GM12801 (cell line): ENCODE measurements around the gene EOMES.

Experiments used
- TF ChIP-seq, protein P1 (sequence below): IDR thresholded peaks from one replicate; pipeline ENCODE4 v1.5.1; 2011; ENCODE audit warnings: control low read depth; ENCODE audit not compliant: insufficient read length; ENCODE audit errors: extremely low read depth

Gene EOMES

GRCh38 chr3:27677565-27677964 lies 44.6 kb downstream of the EOMES start:
- TF ChIP-seq, protein P1, sequence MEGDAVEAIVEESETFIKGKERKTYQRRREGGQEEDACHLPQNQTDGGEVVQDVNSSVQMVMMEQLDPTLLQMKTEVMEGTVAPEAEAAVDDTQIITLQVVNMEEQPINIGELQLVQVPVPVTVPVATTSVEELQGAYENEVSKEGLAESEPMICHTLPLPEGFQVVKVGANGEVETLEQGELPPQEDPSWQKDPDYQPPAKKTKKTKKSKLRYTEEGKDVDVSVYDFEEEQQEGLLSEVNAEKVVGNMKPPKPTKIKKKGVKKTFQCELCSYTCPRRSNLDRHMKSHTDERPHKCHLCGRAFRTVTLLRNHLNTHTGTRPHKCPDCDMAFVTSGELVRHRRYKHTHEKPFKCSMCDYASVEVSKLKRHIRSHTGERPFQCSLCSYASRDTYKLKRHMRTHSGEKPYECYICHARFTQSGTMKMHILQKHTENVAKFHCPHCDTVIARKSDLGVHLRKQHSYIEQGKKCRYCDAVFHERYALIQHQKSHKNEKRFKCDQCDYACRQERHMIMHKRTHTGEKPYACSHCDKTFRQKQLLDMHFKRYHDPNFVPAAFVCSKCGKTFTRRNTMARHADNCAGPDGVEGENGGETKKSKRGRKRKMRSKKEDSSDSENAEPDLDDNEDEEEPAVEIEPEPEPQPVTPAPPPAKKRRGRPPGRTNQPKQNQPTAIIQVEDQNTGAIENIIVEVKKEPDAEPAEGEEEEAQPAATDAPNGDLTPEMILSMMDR: no peak

DNA sequence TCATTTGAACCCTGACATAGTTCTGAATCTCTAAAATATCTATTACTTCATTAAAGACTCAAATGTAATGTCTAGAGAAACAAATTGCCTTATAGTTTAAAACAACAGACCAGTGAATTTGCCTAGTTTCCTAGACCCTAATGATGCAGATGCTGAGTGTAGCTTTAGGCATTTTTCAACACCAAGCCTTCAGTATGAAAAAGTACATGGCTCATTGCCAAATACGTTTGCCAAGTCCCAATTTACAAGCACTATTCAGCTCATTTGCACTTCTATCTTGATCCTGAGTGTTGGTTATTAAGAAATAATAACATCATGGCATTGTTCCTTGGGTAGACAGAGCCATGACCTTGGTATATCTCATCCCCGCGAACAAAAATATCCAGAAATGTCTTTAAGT lies 46.8 kb downstream of the EOMES start:
- TF ChIP-seq, protein P1: no peak

- TF ChIP-seq, protein P1: no peak
Measured at GRCh38 chr3:27673701-27674100, 48.4 kb downstream of the EOMES start.

DNA sequence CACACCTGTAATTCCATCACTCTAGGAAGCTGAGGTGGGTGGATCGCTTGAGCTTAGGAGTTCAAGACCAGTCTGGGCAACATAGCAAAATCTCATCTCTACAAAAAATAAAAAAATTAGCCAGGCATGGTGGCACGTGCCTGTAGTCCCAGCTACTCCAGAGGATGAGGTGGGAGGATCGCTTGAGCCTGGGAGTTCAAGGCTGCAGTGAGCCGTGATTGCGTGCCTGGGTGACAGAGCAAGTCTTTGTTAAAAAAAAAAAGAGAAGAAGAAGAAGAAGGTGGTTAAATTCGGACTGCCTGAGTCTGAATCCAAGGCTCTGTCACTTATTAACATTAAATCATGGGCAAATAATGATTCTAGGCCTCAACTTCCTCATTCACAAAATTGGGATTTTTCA lies 51.0 kb downstream of the EOMES start:
- TF ChIP-seq, protein P1: no peak

GRCh38 chr3:27670619-27671018 lies 51.5 kb downstream of the EOMES start:
- TF ChIP-seq, protein P1: no peak

DNA sequence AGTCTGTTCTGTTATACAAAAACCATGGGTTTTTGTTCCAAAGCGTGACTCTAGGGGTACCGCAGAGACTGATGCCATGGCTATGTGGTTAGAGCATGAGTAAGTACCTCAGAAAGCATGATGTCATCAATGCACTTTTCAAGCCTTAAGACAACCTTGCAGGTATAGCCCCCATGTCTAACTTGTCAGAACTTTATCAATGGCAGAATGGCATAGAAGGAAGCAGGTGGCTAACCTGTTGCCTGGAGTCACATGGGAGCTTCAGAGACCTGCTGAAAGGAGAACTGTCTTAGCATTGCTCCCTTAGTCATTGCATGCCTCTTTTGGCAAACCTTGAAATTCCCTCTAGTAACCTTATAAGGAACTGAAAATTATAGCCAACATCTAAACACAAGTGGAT lies 52.5 kb downstream of the EOMES start:
- TF ChIP-seq, protein P1: no peak

- TF ChIP-seq, protein P1: no peak
Measured at GRCh38 chr3:27667751-27668150, 54.4 kb downstream of the EOMES start.

- TF ChIP-seq, protein P1: no peak
Measured at GRCh38 chr3:27666708-27667107, 55.4 kb downstream of the EOMES start.
